ENCODE results near the gene IFIT1.
"Not testable (repeated sequence)": the region's sequence is repeated elsewhere in the genome, so short reads cannot be mapped to it uniquely, and the experiment has no call there.

The IFIT1 gene

GRCh38 chr10:89391907-89392756, at the start of gene IFIT1:
Gene IFIT1, plus strand, starts transcription at chr10:89392623. Its CDS starts 90 bp downstream, at chr10:89392713.
- peak in 1 of 2 donors; percentile 9 for DNase-seq (ENCODE audit: low read depth in 1 of 2, low spot score in 1 of 2)

- DNase-seq (ENCODE audit: low read depth in 1 of 2, low spot score in 1 of 2): no peak
Observed at GRCh38 chr10:89343089-89343767, 49.2 kb upstream of the IFIT1 start.

- no peak for DNase-seq (ENCODE audit: low read depth in 1 of 2, low spot score in 1 of 2)
Observed at GRCh38 chr10:89344156-89344555, 48.3 kb upstream of the IFIT1 start.

GRCh38 chr10:89345367-89346000, 46.9 kb upstream of the IFIT1 start:
- no peak for DNase-seq (ENCODE audit: low read depth in 1 of 2, low spot score in 1 of 2)

GRCh38 chr10:89346405-89347254, 45.8 kb upstream of the IFIT1 start:
- DNase-seq (ENCODE audit: low read depth in 1 of 2, low spot score in 1 of 2): no peak

GRCh38 chr10:89347701-89348457, 44.5 kb upstream of the IFIT1 start:
- no peak for DNase-seq (ENCODE audit: low read depth in 1 of 2, low spot score in 1 of 2)

GRCh38 chr10:89348481-89348880, 43.9 kb upstream of the IFIT1 start:
- no peak for DNase-seq (ENCODE audit: low read depth in 1 of 2, low spot score in 1 of 2)

- no peak for DNase-seq (ENCODE audit: low read depth in 1 of 2, low spot score in 1 of 2)
Observed at GRCh38 chr10:89348975-89349374, 43.4 kb upstream of the IFIT1 start.

GRCh38 chr10:89350631-89351315, 41.6 kb upstream of the IFIT1 start:
- not testable (repeated sequence) for DNase-seq (ENCODE audit: low read depth in 1 of 2, low spot score in 1 of 2)

- DNase-seq (ENCODE audit: low read depth in 1 of 2, low spot score in 1 of 2): no peak
Observed at GRCh38 chr10:89351412-89351779, 41.0 kb upstream of the IFIT1 start.

- no peak for DNase-seq (ENCODE audit: low read depth in 1 of 2, low spot score in 1 of 2)
Observed at GRCh38 chr10:89351780-89352597, 40.4 kb upstream of the IFIT1 start.

GRCh38 chr10:89352802-89353201, 39.6 kb upstream of the IFIT1 start:
- no peak for DNase-seq (ENCODE audit: low read depth in 1 of 2, low spot score in 1 of 2)

GRCh38 chr10:89355394-89355931, 37.0 kb upstream of the IFIT1 start:
- DNase-seq (ENCODE audit: low read depth in 1 of 2, low spot score in 1 of 2): no peak

GRCh38 chr10:89357096-89357495, 35.3 kb upstream of the IFIT1 start:
- no peak for DNase-seq (ENCODE audit: low read depth in 1 of 2, low spot score in 1 of 2)

- DNase-seq (ENCODE audit: low read depth in 1 of 2, low spot score in 1 of 2): no peak
Observed at GRCh38 chr10:89357975-89358374, 34.4 kb upstream of the IFIT1 start.

- no peak for DNase-seq (ENCODE audit: low read depth in 1 of 2, low spot score in 1 of 2)
Observed at GRCh38 chr10:89360157-89360556, 32.3 kb upstream of the IFIT1 start.

- no peak for DNase-seq (ENCODE audit: low read depth in 1 of 2, low spot score in 1 of 2)
Observed at GRCh38 chr10:89362929-89363328, 29.5 kb upstream of the IFIT1 start.

GRCh38 chr10:89363729-89364442, 28.5 kb upstream of the IFIT1 start:
- no peak for DNase-seq (ENCODE audit: low read depth in 1 of 2, low spot score in 1 of 2)
